Loucy (cell line): ENCODE measurements around the gene RANBP17.

Experiments used
- CTCF ChIP-seq: fragments of 200-600 bp; sonication (generic); conservative IDR thresholded peaks from 2 replicates; pipeline ENCODE4 v1.5.1; 2014; ENCODE audit warnings: mild to moderate bottlenecking, antibody characterized with exemption, low read length
- EZH2phosphoT487 ChIP-seq: fragments of 200-600 bp; IDR thresholded peaks from 2 replicates; pipeline ENCODE4 v1.6.1; 2018; ENCODE audit warnings: antibody characterized with exemption, mild to moderate bottlenecking, moderate library complexity, borderline replicate concordance

DNA sequence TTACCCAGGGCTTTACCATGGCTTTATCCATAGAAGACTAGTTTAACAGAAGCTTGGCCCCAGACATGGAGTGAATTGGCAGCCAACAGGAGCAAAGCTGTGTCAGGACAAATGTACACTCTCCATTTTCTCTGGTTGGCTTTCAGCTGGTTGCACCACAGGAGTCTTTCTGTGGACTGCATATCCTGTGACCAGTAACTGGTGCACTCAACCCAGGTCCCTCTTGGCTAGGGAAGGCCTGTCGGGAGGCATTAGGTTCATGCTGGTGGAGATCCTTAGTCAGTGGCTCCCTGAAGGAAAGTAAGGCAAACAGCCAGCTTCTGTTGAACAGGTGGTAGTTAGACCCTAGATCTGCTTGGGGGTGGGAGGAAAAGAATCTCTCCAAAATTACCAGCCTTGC lies 300.3 kb downstream of the RANBP17 start:
- TF ChIP-seq CTCF (no peak), EZH2phosphoT487 (no peak)
